SJSA1 (cell line): ENCODE results near the gene SMAD2. TPM values are rescaled to one million over a fixed set of nuclear protein-coding genes. Genes with fewer than 3 reads are reported as not detected.
"Not testable (repeated sequence)": the region's sequence is repeated elsewhere in the genome, so short reads cannot be mapped to it uniquely, and the experiment has no call there.

ENCODE experiments used
- DNase-seq, 2 experiments: peaks; one replicate each; pipeline ENCODE4 v3.0.0-alpha.2; 2015 to 2020; ENCODE audit warnings: low spot score in 2 of 2, low read depth in 1 of 2
- H3K27ac ChIP-seq: fragments of 250-450 bp; sonication (Bioruptor Pico); 2 replicates; pipeline ENCODE4 v1.5.1; 2020; ENCODE audit warnings: mild to moderate bottlenecking, moderate library complexity
- H3K27me3 ChIP-seq: fragments of 250-450 bp; sonication (Bioruptor Pico); replicated peaks from 2 replicates; pipeline ENCODE4 v1.5.1; 2020; ENCODE audit warnings: mild to moderate bottlenecking, moderate library complexity
- H3K36me3 ChIP-seq: fragments of 250-450 bp; sonication (Bioruptor Pico); 2 replicates; pipeline ENCODE4 v1.5.1; 2020; ENCODE audit warnings: mild to moderate bottlenecking
- H3K4me1 ChIP-seq: fragments of 250-450 bp; sonication (Bioruptor Pico); replicated peaks from 2 replicates; pipeline ENCODE4 v1.6.1; 2021; ENCODE audit warnings: mild to moderate bottlenecking
- H3K4me3 ChIP-seq: fragments of 250-450 bp; sonication (Bioruptor Pico); 2 replicates; pipeline ENCODE4 v1.5.1; 2020; ENCODE audit warnings: mild to moderate bottlenecking
- H3K9me3 ChIP-seq: fragments of 250-450 bp; sonication (Bioruptor Pico); replicated peaks from 2 replicates; pipeline ENCODE4 v1.5.1; 2020; ENCODE audit warnings: mild to moderate bottlenecking
- total RNA-seq: library from RNA; depleted of rRNA; stranded (reverse); fragments of >200 nt; shearing (Covaris generic); gene quantifications from 2 replicates; pipeline ENCODE4 v1.2.3, GENCODE V29; 2014; rRNA removed

Gene SMAD2
- total RNA-seq, result 76.4 and 127 TPM in 2 replicates

DNA sequence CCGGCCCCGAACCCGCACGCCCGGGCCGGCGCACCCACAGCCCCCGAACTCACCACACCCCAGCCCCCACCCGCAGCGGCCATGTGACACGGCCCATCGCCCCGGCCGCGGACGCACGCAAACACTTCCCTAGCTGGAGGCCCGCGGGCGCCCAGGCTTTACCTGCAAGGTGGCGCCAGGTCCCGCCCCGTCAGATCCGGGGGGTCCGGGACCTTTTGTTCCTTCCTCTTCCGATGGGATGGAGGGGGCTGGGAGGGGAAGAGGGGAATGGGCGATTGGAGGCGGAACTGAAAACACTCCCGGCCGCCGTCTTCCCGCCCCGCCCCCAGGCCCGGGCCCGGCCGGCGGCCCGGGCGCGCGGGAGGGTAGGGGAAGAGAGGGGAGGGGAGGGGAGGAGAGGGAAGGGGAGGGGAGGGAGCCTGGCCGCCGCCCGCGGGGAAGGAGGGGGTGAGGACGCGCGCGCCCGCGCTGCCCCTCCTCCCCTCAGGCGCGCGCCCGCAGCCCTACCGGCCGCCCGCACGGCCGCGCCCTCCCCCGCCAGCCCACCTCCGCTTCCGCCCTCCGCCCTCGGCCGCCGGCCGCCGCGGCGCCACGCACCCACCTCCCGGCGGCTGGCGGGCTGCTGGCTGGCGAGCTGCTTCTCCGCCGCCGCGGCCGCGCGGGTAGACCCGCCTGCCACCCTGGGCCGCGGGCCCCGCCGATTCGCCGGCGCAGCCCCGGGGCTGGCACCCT lies at the start of gene SMAD2:
Gene SMAD2, minus strand, starts transcription at position 461 of the 732 bp plus-strand sequence. CDS start 33,903 bp downstream, outside the sequence.
- Histone ChIP-seq H3K4me3 (peak within 1 kb of the TSS; percentile 88), H3K9me3 (no peaks in the 10 kb centered on the region), H3K4me1 (peaks cover 20% of the 10 kb centered on the region), H3K27ac (peak within 1 kb of the TSS; percentile 97), H3K27me3 (no peaks in the 10 kb centered on the region), H3K36me3 (peaks cover 13% of the 10 kb centered on the region)
- DNase-seq, result peak; percentile 73 to 83

DNA sequence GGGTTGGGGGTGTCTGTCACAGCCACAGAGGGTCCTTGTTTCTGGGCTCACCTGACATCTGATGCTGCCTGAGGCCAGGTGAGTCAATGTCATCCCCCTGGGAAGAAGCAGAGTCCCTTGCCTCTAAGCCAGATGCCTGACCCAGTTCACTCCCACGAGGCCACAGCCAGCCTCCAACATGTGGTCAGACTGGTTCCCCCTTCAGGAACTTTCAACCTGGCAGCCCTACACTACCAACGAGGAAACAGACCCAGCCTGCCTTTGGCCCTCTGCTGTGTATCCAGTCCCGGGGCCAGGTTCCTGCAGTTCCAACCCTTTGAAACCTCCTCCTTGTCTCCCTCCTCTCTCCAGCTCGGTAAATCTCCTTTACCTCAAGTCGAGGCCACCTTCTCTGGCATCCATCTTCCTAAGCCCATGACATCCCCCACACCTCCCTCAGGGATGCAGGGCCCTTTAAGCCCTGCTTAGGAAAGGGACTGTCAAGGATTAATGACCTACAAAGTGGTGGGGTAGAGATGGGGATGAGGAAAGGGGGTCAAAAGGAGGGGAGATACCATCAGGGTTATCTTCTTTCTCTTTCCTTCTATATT lies 49.2 kb upstream of the SMAD2 start:
- Histone ChIP-seq H3K9me3 (no peaks in the 10 kb centered on the region), H3K36me3 (no peaks in the 10 kb centered on the region), H3K27ac (no peak overlapping the region), H3K4me1 (no peaks in the 10 kb centered on the region), H3K27me3 (no peaks in the 10 kb centered on the region), H3K4me3 (no peak overlapping the region)
- DNase-seq, result no peak

- no peak overlapping the region for H3K27ac ChIP-seq
- H3K9me3 ChIP-seq, result no peaks in the 10 kb centered on the region
- H3K4me1 ChIP-seq, result no peaks in the 10 kb centered on the region
- no peak for DNase-seq
- H3K36me3 ChIP-seq, result no peaks in the 10 kb centered on the region
- H3K27me3 ChIP-seq, result no peaks in the 10 kb centered on the region
- no peak overlapping the region for H3K4me3 ChIP-seq
Measured at GRCh38 chr18:47978603-47979002, 48.1 kb upstream of the SMAD2 start.

- H3K4me1 ChIP-seq, result no peaks in the 10 kb centered on the region
- H3K9me3 ChIP-seq, result no peaks in the 10 kb centered on the region
- no peaks in the 10 kb centered on the region for H3K36me3 ChIP-seq
- H3K27me3 ChIP-seq, result no peaks in the 10 kb centered on the region
- H3K27ac ChIP-seq, result no peak overlapping the region
- no peak for DNase-seq
- no peak overlapping the region for H3K4me3 ChIP-seq
Measured at GRCh38 chr18:47978141-47978540, 47.7 kb upstream of the SMAD2 start.

- Histone ChIP-seq H3K36me3 (no peaks in the 10 kb centered on the region), H3K9me3 (no peaks in the 10 kb centered on the region), H3K27me3 (no peaks in the 10 kb centered on the region), H3K4me1 (peaks cover 6% of the 10 kb centered on the region), H3K27ac (no peak overlapping the region), H3K4me3 (no peak overlapping the region)
- no peak for DNase-seq
Measured at GRCh38 chr18:47975701-47976100, 45.2 kb upstream of the SMAD2 start.

GRCh38 chr18:47975105-47975504 lies 44.6 kb upstream of the SMAD2 start:
- Histone ChIP-seq H3K4me3 (no peak overlapping the region), H3K9me3 (no peaks in the 10 kb centered on the region), H3K36me3 (no peaks in the 10 kb centered on the region), H3K27ac (no peak overlapping the region), H3K27me3 (no peaks in the 10 kb centered on the region), H3K4me1 (peaks cover 12% of the 10 kb centered on the region)
- DNase-seq, result no peak

DNA sequence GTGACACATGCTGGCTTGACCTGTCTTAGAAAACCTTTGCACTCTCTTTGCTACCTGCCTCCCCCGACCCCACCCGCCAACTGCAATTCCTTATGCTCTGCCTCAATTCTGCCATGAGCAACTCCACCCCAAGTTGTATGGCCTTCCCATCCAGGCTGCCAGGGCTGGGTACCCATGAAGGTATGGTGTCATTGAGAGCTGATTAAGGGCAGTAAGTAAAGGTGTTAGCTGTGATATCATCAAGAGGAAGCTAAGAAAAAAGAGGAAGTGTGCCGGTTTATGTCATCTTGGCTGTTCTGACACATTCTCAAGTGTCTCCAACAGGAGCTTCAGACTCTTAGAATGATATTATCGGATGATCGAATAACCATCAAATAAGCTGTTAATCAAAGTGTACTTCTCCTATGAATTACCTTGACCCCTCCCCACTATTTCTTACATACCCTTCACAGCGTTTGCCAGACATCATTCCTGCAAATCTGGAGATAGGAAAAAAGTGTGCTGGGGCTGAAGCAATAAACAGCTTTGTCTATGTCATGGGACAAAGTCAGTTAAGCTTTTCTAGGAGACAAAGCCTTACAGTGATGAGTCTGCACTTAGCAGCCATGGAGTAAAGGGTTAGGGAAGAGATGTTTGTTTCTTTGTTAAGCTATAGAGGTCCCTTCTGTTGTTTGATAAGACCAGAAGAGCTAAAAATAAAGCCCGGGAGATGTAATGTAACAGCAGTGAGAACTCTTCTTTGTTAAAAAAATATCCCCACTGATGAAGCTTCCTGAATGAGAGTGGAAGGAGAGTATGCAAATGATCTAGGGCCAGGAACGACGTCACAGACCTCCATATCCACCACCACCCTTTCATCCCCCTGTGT lies 40.4 kb upstream of the SMAD2 start:
- Histone ChIP-seq H3K36me3 (no peaks in the 10 kb centered on the region), H3K4me1 (peaks cover 38% of the 10 kb centered on the region), H3K4me3 (no peak overlapping the region), H3K27me3 (no peaks in the 10 kb centered on the region), H3K27ac (peak overlapping the region; percentile 96), H3K9me3 (0 out of 2 replicates have a peak, but pooled peaks cover 3% of the 10 kb centered on the region)
- DNase-seq, result peak in 1 of 2 experiments; percentile 20

GRCh38 chr18:47969816-47970215 lies 39.4 kb upstream of the SMAD2 start:
- H3K4me1 ChIP-seq, result peaks cover 38% of the 10 kb centered on the region
- no peaks in the 10 kb centered on the region for H3K36me3 ChIP-seq
- H3K27ac ChIP-seq, result peak overlapping the region; percentile 96
- no peak overlapping the region for H3K4me3 ChIP-seq
- no peaks in the 10 kb centered on the region for H3K27me3 ChIP-seq
- peak; percentile 78 for DNase-seq
- H3K9me3 ChIP-seq, result 0 out of 2 replicates have a peak, but pooled peaks cover 3% of the 10 kb centered on the region

DNA sequence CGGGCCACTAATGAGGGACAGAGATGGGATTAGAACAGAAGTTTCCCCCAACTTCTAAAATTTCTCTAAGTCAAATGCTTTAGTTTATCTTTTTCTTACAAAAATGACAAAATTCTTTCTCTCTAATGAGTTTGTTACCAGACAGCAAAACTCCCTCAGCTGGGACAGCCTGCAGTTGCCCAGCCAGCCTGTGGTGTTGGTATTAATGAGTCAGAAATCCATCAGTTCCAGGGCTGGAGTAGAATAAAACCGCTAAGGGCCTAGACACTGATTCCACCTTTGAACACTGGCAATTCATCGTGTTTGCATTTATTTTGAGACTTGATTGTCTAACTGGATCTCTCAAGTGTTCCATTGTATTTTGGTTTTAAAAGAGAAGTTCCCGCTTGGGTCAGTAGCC lies 38.3 kb upstream of the SMAD2 start:
- H3K27me3 ChIP-seq, result no peaks in the 10 kb centered on the region
- H3K4me3 ChIP-seq, result no peak overlapping the region
- H3K4me1 ChIP-seq, result peaks cover 38% of the 10 kb centered on the region
- H3K9me3 ChIP-seq, result 0 out of 2 replicates have a peak, but pooled peaks cover 3% of the 10 kb centered on the region
- H3K27ac ChIP-seq, result peak overlapping the region; percentile 96
- no peaks in the 10 kb centered on the region for H3K36me3 ChIP-seq
- DNase-seq, result peak; percentile 73 to 83

DNA sequence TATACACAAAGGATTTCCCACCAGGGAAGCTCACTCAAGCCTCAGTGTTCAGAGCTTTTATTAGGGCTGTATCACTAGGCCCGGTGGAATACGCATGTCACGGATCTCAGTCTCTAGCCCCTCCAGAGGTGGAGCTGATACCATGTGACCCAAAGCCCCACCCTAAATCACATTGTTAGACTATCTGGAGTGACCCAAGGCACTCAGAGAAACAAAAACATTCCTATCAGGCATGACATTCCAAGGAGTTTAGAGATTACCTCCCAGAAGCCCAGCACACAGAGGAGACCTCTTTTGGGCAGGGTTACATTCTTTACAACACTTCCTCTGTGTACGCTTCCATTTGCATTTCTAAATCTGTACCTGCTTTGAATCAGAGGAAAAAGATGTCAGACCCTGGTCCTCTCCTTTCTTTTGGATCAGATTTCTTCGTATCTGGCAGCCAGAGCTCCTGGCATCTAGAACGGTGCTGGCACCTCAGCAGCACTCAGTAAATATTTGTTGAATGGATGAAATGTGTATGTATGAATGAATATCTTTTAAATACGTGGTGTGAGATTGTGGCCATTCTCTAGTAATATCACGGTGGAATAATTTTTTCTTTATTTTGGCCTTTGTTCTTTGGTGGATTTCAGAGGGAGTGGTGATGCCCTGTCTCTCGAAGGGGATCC lies 37.7 kb upstream of the SMAD2 start:
- Histone ChIP-seq H3K27me3 (no peaks in the 10 kb centered on the region), H3K27ac (peak overlapping the region; percentile 96), H3K4me1 (peaks cover 38% of the 10 kb centered on the region), H3K4me3 (peak overlapping the region; percentile 5), H3K9me3 (0 out of 2 replicates have a peak, but pooled peaks cover 3% of the 10 kb centered on the region), H3K36me3 (no peaks in the 10 kb centered on the region)
- peak; percentile 90 to 94 for DNase-seq

DNA sequence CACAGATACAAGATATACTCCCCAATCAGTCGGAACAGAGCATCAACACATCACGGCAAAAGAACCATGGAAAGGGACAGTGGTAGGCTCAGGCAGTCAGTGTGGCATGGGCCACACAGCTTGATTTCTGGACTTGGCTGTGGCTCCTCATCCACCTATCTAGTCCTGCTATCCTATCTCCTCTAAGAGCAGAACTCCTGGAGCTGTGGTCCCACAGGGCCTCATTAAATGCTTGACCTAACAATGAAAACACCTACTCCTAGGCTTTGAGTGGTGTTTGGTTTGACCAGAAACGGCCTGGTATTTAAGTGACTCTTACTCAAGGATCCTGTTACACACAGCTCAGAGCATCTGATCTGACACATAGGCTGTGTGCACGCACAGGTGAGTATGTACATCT lies 33.6 kb upstream of the SMAD2 start:
- Histone ChIP-seq H3K9me3 (peaks cover 9% of the 10 kb centered on the region; the same call in 1 of the 2 replicates), H3K36me3 (no peaks in the 10 kb centered on the region), H3K4me3 (no peak overlapping the region), H3K4me1 (peaks cover 15% of the 10 kb centered on the region), H3K27me3 (no peaks in the 10 kb centered on the region), H3K27ac (no peak overlapping the region)
- no peak for DNase-seq

- not testable (repeated sequence) for DNase-seq, H3K9me3 ChIP-seq, H3K27me3 ChIP-seq, H3K4me1 ChIP-seq, H3K27ac ChIP-seq, H3K4me3 ChIP-seq, H3K36me3 ChIP-seq
Measured at GRCh38 chr18:47961003-47961402, 30.5 kb upstream of the SMAD2 start.

- no peaks in the 10 kb centered on the region for H3K36me3 ChIP-seq
- H3K27me3 ChIP-seq, result no peaks in the 10 kb centered on the region
- H3K27ac ChIP-seq, result no peak overlapping the region
- H3K9me3 ChIP-seq, result no peaks in the 10 kb centered on the region
- no peaks in the 10 kb centered on the region for H3K4me1 ChIP-seq
- DNase-seq, result no peak
- H3K4me3 ChIP-seq, result no peak overlapping the region
Measured at GRCh38 chr18:47953471-47953931, 23.0 kb upstream of the SMAD2 start.
